A673 (cell line): ENCODE measurements around the gene RER1.

Source experiments
- EZH2 ChIP-seq: fragments of 200-600 bp; sonication (generic); IDR thresholded peaks from 2 replicates; pipeline ENCODE4 v1.6.1; 2017; ENCODE audit warnings: borderline replicate concordance, low read depth, mild to moderate bottlenecking, mixed read lengths, antibody characterized with exemption, low read length; ENCODE audit not compliant: poor library complexity, severe bottlenecking
- TF ChIP-seq, protein P1 (sequence below): fragments of 300-800, 200-600 bp; sonication (generic); conservative IDR thresholded peaks from 2 replicates; pipeline ENCODE4 v1.5.1; 2017; ENCODE audit warnings: low read depth, mild to moderate bottlenecking, antibody characterized with exemption, low read length, moderate library complexity, mixed read lengths

- TF ChIP-seq, protein P1, sequence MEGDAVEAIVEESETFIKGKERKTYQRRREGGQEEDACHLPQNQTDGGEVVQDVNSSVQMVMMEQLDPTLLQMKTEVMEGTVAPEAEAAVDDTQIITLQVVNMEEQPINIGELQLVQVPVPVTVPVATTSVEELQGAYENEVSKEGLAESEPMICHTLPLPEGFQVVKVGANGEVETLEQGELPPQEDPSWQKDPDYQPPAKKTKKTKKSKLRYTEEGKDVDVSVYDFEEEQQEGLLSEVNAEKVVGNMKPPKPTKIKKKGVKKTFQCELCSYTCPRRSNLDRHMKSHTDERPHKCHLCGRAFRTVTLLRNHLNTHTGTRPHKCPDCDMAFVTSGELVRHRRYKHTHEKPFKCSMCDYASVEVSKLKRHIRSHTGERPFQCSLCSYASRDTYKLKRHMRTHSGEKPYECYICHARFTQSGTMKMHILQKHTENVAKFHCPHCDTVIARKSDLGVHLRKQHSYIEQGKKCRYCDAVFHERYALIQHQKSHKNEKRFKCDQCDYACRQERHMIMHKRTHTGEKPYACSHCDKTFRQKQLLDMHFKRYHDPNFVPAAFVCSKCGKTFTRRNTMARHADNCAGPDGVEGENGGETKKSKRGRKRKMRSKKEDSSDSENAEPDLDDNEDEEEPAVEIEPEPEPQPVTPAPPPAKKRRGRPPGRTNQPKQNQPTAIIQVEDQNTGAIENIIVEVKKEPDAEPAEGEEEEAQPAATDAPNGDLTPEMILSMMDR = no peak
- no peak for TF ChIP-seq EZH2
Measured at GRCh38 chr1:2348346-2349325, 43.0 kb upstream of the RER1 start.
